ENCODE results near the gene EFR3B. TPM values are rescaled to one million over a fixed set of nuclear protein-coding genes. Genes with fewer than 3 reads are reported as not detected.

EFR3B gene
- total and polyA plus RNA-seq, 2 of the 13 experiments (the other 11 are each of a cell fraction or from before 2014, with no cell fraction given) = 0.42 TPM

GRCh38 chr2:25176541-25177181 lies 134.8 kb downstream of the EFR3B start:
- Histone ChIP-seq H2AFZ (ENCODE audit: low read length) (no peak overlapping the region), H3K27me3 (ENCODE audit: control insufficient read depth in 1 of 2, insufficient read depth in 2 of 2, low read length in 2 of 2) (peaks cover 6 to 28% of the 10 kb centered on the region in 2 experiments; a peak in 3 of 5 replicates), H3K4me2 (ENCODE audit: low read depth, low read length) (no peak overlapping the region), H3K36me3 (replicated peaks in 1 of 2; ENCODE audit: control insufficient read depth in 1 of 2, insufficient read depth in 2 of 2, low read length in 2 of 2) (no peaks in the 10 kb centered on the region), H3K9me3 (ENCODE audit: low read length) (peaks cover 2% of the 10 kb centered on the region; the same call in 1 of the 2 replicates), H3K27ac (ENCODE audit: extremely low read length, insufficient read depth, low read length) (no peak overlapping the region), H3K79me2 (ENCODE audit: insufficient read depth, low read length) (no peaks in the 10 kb centered on the region), H3K9ac (ENCODE audit: insufficient read depth, low read depth, low read length) (no peak overlapping the region), H3K4me3 (replicated peaks in 1 of 3; ENCODE audit: insufficient read depth in 1 of 3, low read depth in 2 of 3, low read length in 3 of 3) (no peak overlapping the region), H3K4me1 (ENCODE audit: insufficient read depth, low read length) (peaks cover 7% of the 10 kb centered on the region), H4K20me1 (ENCODE audit: insufficient read depth, low read length) (no peaks in the 10 kb centered on the region)
- in situ Hi-C loops (cut with HindIII; ENCODE audit: extremely low pct_ligation_motif_present, low pct_unique_long_range_greater_than_20kb) = no loop called here
- TF ChIP-seq GPBP1L1 (CRISPR knock-in tag; IDR thresholded peaks at IDR 0.05) = no peak
- no peak for TF ChIP-seq ZNF234 (CRISPR knock-in tag; conservative IDR thresholded peaks at IDR 0.05)
- no peak for TF ChIP-seq CBX5 (CRISPR knock-in tag; IDR thresholded peaks at IDR 0.05; ENCODE audit: borderline replicate concordance)
- no peak for TF ChIP-seq ZNF256 (CRISPR knock-in tag; conservative IDR thresholded peaks at IDR 0.05)
- TF ChIP-seq UBTF (CRISPR knock-in tag; IDR thresholded peaks at IDR 0.05) = no peak
- no peak for TF ChIP-seq JUND (CRISPR knock-in tag; IDR thresholded peaks at IDR 0.05)
- no peak for TF ChIP-seq ZNF691 (CRISPR knock-in tag; IDR thresholded peaks at IDR 0.05; ENCODE audit: borderline replicate concordance, low read depth)
- TF ChIP-seq ZNF232 (CRISPR knock-in tag; IDR thresholded peaks at IDR 0.05; ENCODE audit: borderline replicate concordance) = no peak
- no peak for TF ChIP-seq RFXANK (CRISPR knock-in tag; IDR thresholded peaks at IDR 0.05)
- TF ChIP-seq, protein P1, sequence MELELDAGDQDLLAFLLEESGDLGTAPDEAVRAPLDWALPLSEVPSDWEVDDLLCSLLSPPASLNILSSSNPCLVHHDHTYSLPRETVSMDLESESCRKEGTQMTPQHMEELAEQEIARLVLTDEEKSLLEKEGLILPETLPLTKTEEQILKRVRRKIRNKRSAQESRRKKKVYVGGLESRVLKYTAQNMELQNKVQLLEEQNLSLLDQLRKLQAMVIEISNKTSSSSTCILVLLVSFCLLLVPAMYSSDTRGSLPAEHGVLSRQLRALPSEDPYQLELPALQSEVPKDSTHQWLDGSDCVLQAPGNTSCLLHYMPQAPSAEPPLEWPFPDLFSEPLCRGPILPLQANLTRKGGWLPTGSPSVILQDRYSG (CRISPR knock-in tag; IDR thresholded peaks at IDR 0.05) = no peak
- TF ChIP-seq JARID2 (CRISPR knock-in tag; IDR thresholded peaks at IDR 0.05; ENCODE audit: insufficient replicate concordance) = no peak
- TF ChIP-seq, protein P2, sequence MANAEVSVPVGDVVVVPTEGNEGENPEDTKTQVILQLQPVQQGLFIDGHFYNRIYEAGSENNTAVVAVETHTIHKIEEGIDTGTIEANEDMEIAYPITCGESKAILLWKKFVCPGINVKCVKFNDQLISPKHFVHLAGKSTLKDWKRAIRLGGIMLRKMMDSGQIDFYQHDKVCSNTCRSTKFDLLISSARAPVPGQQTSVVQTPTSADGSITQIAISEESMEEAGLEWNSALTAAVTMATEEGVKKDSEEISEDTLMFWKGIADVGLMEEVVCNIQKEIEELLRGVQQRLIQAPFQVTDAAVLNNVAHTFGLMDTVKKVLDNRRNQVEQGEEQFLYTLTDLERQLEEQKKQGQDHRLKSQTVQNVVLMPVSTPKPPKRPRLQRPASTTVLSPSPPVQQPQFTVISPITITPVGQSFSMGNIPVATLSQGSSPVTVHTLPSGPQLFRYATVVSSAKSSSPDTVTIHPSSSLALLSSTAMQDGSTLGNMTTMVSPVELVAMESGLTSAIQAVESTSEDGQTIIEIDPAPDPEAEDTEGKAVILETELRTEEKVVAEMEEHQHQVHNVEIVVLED (CRISPR knock-in tag; IDR thresholded peaks at IDR 0.05; ENCODE audit: borderline replicate concordance) = no peak
- POLR2A ChIA-PET = no interaction called here
- WGBS (ENCODE audit: low lambda C conversion rate) = 11% methylated on average over 5 of the region's 5 CpGs
- BruUV-seq (replicated peaks) = no TSS peak
- ATAC-seq (no peak), DNase-seq (ENCODE audit: low spot score) (no peak), FAIRE-seq (no peak)
- CTCF ChIA-PET (ENCODE audit: low intra/inter-chr PET ratio, low total read pairs) = no interaction called here
- intact Hi-C loops (cut with micrococcal nuclease; ENCODE audit: unreplicated experiment) = no loop called here
